GM21723 (cell line): ENCODE data around the gene SNAP25.

ENCODE experiments used
- ATAC-seq: cut with Tn5 transposase; IDR thresholded peaks from one replicate; pipeline ENCODE4 v1.9.1; 2021; ENCODE audit warnings: mild to moderate bottlenecking, moderate library complexity; ENCODE audit not compliant: unreplicated experiment

The SNAP25 gene

DNA sequence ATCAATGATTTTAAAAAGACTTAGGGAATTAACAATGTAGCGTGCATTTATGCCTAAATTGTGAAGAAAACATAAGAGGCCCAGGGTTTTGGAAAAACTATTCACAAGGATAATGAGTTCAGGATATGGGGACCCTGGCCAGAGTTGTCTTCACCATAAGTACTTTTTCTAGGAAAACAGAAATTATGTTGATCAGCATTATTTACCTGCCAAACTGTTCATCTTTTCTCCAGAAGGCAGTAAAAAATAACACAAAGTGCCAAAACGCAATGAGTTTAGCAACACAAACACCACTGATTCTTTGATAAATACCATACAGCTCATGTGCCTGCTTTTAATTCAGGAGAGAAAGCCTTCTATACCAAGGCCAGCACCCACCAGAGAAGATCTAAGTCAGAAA is 43.1 kb downstream of the SNAP25 start:
- ATAC-seq: no peak

DNA sequence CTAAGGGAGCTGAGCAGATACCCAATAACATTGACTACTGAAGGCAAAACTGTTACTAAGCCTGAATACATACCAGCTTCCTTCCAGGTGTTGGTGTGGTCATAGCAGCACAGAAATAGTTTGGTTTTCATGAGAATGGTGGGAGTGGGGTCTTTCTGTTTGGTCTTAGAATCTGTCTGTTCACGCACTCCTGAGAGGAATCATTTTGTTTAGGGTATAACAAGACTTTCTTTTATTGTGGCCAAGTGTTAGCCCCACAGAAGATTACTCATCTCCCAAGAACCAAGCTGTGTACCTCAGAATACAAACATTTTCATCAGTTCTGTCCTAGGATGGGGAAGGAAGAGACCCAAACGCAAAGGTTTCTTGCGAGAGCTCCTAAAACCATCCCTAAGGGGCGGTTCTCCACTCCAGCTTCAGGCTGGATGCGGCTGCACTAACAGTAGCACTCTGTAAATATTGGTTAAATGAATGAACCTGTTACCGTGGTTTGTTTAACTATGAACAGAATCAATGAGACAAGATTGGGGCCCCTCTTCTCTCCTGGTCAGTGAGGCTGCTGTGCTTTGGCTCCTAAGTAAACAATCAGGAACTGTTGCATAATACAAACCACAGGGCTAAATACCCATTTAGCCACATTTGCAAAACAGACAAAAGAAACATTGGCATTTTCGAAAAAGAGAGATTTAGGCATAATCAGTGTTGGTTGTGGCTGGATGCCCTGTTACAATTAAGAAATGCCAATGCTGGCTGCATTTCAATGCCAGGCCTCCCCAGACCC is 44.9 kb downstream of the SNAP25 start:
- no peak for ATAC-seq

DNA sequence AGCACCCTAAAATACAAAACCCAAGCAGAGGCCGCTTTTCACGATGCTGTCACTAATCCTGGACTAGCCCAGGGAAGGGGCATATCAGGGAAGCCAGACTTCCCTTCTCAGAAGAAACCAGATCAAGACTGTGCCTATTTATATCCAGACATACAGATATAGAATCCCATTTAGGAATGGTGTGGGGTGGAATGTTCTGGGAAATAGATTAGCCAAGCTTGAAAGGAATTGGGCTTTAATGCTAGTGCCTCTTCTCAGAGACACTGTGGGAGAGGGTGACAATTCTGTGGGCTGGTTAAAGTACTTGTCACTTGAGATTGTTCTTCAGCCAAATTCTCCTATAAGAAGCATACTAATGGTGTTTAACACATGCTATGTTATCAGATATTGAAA is 45.5 kb downstream of the SNAP25 start:
- no peak for ATAC-seq

DNA sequence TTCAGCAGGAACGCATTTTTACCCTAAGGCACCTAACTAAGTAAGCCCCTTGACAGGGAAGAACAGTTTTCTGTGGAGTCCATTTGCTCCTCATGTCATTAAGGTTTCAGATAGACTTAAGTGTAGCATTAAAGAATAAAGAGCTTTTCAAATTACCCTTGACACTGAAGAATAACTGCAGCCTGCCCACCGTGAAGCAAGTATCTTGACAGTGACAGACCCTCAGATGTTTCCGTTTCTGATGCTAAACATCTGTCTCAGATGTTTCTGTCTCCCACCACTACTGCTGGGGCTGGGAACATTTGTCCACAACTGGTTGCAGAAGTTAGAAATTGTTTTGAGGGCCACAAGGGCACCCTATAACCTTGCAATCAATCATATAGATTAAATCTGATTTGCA is 50.0 kb downstream of the SNAP25 start:
- ATAC-seq: no peak

DNA sequence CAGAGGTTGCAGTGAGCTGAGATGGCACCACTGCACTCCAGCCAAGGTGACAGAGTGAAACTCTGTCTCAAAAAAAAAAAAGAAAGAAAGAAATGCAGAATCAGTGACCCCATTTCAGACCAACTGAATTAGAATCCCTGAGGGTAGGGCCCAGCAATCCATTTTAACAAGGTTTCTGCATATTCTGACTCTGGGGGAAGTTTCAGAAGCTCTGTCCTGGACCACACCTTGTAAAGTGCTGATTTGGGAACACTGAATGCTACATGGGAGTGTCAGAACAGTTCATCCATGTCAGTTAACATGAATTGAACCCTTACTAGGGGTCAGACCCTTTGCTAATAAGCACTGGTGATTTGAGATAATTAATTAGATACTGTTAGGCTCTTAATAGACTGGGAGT is 52.0 kb downstream of the SNAP25 start:
- ATAC-seq: no peak

DNA sequence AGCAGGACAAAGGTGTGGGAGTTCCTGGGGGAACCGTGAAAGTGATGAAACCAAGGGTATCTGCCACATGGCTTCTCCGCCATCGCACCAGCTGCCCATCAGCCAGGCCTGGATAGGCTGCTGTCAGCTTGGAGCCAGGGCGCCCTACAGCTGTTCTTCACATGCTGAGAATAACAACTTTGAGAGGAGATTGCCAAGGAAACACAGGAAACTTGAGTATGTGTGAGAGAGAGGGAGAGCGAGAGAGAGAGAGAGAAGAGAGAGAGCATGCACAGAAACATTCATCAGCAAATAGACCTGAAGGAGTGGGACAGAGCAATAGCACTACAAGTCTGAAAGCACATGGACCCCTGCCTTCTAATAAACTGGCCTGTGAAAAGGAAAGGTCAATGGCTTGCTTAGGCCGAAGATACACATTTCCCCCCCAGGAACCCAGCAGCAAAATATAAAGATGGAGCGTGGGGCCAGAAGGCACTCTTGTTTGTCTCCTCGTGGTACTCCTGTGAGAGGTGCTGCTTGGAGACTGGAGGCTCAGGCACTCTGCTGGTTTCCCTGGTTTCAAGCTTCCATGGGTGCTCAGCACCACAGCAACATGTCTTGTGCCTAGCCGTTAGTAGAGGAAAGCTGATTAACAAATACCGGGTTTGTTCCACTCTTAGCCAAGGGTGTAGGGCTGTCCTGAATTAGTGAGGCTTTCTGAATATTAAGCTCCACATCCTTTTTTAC is 53.0 kb downstream of the SNAP25 start:
- ATAC-seq: no peak

DNA sequence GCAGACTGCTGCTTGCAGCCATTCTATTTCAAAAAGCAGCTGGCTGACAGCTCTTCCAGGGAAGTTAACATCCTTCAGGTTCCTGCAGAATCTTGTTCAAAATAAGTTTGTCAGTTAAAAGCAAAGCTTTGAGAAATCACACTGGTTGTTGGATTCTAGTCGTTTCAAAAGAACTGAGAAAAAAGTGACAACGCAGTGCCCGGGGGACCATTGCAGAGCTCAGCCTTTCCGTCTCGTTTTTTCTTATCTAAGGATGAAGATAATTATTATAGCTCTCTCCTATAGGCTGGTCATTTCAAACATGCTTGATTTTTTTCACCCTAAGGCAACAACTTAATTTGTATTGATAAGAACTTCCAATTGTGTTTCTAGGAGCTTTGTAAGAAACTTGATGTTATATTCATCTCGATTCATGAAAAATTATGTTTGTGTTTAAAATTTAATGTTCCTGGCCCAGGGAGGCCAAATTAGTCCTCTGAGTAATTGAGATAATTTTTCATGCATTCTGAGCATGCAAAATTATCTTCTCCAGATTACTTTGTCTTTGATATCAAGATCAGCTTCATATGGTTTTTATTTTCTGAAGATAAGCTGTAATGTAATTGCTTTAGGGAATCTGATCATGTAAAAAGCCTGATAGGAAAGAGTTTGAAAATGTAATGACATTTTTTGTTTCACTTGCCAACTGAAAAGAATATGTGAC is 58.4 kb downstream of the SNAP25 start:
- no peak for ATAC-seq

DNA sequence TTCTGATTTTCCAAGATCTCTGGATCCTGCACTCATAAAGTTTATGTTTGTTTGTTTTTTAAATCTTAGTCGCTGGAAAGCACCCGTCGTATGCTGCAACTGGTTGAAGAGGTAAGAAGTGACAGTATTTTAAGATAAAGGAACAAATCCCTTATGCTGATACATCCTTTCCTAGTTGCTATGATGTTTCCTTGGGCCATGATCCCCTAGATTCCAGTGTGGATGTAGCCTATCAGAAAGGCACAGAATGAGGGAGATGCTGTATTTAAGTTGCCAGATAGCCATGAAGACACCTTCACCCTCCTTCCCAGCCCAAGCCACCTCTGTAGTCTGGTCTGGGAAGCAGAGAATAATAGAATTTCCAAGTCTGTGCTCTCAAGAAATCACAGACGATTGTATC is 59.0 kb downstream of the SNAP25 start:
- ATAC-seq: no peak

DNA sequence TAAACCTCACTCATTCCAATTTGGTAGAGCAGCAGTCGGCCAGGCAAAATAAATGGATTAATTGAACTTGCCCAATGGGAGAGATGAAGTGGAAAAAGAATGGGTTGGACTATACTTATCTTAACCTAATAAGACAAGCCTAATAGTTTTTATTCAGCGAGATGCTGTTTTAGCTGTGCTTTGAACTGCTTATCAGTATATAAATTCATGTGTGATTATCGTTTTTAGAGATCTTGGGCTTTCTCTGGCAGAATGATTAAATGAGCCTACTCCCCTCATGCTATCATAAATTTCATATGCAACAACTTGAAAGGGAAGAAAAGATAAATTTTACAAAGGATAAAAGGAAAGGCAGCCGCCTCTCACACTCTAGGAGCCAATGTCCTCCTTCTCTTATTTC is 59.8 kb downstream of the SNAP25 start:
- no peak for ATAC-seq

DNA sequence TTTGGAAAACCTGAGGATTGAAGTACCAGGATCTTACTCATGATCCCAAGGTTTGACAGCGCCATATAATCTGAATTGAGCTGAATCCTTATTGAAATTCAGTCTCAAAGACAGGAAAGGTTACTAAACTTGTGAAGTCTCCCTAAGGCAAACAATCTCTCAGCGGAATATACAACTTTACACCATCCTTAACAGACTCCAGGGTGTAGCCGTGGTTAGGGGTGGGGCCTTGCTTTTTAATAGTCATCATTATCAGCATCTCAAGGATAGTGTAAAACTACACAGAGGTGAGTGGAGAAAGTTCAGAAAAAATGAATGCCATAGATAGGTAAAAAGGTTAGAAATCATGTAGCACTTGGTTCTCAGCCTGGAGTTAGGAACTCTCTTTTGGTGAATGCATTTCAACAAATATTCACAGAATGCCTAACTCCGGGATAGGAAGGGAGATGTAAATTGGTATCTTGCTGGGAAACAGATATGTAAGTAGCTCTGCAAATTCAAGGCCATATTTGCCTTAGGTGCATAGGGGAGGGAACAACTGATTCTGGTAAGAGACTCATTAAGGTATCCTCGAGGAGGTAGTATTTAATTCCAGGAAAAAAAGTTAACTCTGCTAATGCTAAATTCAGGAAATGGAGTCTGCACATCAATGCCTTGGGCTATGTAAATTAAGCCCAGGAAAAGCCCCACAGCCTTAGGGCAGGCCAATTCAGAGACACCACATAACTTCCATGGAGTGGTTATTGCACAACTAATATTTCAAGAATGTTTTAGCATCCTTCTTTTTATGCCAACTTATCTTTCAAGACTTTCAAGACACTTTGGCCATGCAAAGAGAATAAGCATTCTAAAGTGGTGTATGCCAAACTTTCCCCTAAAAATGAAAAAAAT is 61.6 kb downstream of the SNAP25 start:
- ATAC-seq: no peak

DNA sequence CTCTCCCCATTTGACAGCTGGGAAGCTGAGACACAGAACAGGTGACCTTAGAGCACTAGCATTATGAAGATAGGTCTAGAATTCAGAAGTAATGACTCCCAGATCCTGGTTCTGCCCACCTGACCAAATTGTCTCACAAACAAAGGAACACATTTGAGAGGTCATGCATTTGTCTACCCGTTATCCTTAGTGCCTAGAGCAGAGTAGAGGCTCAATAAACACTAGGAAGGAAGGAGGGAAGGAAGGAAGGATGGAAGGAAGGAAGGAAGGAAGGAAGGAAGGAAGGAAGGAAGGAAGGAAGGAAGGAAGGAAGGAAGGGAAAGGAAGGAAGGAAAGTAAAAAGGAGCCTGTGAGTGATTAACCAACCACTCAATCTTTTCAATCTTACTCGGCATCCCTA is 63.3 kb downstream of the SNAP25 start:
- no peak for ATAC-seq

DNA sequence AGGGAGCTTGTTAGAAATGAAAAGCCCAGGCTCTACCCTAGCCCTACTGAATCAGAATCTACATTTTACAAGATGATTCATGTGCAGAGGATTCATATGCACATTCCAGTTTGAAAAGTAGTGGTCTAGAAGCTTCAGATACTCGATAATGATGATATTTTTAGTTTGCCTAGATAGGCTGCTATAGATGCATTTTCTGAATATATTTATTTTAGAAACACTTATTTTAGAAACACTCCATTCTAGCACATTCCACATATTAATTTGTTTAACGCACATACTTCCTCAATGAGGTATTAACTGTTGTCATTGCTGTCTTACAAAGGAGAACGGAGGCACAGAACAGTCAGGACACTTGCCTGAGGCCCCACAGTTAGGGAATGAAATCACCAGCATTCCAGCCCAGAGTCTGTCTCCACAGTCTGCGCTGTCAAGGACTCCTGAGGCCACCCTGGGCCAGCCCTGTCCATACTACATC is 64.4 kb downstream of the SNAP25 start:
- ATAC-seq: no peak

DNA sequence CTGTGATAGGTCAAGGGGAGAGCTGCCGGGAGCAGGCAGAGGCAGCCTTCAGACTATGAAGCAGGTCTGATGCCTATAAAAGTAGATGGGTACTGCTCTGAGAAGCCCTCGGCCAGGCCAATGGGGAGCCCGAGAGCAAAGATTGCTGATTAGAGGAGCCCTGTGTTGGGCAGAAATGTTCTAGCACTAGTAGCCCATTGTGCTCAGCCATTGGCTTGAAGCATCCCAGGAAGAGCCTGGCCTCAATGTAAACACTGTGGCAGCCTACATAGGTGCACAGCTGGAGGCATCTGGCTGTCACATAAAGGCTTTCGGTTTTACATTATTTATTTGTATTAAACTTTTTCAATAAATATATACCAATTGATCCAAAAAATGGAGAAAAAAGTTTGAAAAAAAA is 67.7 kb downstream of the SNAP25 start:
- ATAC-seq: no peak

DNA sequence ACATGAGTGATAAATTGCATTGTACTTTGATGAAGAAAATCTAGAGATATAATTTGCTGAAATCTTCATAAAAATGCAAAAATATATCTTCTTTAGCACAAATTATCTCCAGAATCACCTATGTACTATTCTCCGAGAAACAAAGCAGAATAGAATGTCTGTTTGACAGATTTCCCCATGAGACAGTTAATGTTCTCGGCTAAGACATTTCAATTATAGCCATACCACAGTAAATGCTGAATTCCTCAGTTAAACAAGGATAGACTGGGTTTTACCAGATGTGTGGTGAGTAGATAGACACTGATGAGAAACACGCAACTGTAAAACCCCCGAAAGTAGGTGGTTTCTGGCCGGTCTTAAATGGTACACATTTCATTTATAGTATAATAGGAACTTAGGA is 69.8 kb downstream of the SNAP25 start:
- no peak for ATAC-seq

DNA sequence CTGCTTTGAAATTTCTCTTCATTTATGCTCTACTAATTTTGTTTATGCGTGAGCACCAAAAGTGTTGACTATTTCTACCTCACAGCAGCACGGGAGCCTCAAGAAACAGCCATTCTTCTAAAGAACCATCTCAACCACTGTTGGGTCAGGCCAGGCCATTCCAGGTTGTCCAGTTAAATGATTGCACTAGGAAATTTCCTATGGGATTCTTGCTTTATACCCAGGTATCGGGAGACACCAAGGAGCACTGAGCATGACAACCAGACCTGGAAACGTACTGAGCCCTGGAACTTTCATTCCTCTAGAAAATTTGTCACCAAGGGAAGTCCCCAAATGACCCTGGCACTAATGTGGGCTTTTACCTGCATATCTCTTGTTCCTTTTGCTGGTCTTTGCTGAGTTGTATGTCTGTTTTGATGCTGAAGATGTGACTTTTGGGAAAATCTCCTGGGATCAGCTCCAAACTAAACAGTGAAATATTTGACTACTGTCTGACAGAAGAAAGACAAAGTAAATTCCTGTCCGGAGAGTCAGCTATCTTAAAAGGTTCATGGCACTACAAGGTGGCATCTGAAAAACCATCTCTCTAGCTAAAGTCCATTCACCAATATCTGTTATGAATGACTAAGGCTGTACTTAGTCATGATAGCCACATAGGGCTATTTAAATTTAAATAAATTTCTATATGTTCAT is 70.5 kb downstream of the SNAP25 start:
- no peak for ATAC-seq

DNA sequence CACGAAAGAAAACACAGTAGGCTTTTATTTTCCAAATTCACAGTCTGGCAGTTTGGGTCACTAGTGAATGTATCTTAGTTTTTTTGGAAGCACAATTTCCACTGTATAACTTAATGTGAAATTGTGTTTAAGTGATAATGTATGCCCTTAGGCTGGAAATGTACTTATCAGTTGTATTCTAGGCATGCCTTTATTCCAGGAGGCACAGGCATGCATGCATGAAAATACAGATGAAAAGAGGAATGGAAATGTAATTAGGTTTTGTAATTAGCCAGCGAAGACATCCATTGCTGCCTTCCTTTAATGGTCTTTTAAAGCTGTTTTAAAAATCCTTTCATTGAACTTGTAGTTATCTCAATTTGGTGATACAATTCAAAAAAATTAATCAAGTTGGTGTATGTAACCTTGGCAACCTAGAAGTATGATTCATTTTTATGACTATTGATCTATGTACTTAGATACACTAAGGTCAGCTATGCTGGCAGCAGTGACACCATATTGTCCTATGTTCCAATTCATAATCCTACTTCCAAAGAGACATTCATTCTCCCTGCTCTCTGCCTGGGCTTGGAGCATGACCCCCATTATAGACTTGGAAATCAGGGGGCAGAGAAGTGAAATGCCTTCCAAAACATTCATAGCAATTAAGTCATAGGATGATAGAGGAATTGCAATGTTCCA is 73.1 kb downstream of the SNAP25 start:
- no peak for ATAC-seq

DNA sequence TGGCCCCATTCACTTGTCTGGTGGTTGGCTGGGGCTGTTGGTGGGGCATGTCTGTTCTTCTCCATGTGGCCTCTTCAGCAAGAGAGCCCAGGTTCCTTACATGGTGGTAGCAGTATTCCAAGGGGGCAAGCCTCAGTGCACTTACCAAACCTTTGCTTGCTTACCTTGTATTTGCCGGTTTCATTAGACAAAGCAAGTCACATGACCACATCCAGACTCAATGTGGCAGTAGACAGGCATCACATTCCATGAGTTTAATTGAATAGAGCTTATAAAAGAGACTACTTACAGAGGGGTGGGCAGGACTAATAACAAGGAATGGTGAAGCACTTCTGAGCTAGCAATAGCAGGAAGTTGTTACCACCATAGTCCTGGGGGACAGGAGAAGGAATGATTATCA is 78.6 kb downstream of the SNAP25 start:
- ATAC-seq: no peak

DNA sequence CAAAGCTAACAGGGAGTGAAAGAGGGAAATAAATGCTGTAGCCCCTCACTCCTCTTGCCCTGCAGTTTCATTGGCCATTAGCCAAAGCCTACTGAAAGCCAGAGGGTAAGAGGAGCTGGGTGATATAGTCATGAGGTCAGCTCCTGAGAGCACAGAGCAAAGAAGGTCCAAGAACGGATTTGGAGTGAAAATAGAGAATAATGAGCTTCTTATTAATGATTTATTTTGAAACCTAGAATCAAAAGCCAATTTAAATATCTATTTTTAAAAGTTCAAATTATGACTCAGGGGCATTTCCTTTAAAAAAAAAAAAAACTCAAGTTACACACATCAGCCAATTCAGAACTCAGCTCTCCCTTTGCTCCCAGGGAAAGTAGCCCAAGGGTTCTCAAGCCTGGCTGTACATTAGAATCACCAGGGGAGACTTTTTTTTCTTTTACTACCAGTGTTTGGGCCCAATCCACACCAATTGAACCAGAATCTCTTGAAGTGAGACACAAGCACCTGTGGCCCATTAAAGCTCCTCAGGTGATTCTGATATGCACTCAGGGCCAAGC is 79.1 kb downstream of the SNAP25 start:
- ATAC-seq: no peak
